ENCODE results near the gene FMN1. TPM values are rescaled to one million over a fixed set of nuclear protein-coding genes. Genes with fewer than 3 reads are reported as not detected.

Gene FMN1
- total and polyA plus RNA-seq, 2 of the 8 experiments (the other 6 are each of a cell fraction or from before 2014, with no cell fraction given), result 0.27 to 3.7 TPM

DNA sequence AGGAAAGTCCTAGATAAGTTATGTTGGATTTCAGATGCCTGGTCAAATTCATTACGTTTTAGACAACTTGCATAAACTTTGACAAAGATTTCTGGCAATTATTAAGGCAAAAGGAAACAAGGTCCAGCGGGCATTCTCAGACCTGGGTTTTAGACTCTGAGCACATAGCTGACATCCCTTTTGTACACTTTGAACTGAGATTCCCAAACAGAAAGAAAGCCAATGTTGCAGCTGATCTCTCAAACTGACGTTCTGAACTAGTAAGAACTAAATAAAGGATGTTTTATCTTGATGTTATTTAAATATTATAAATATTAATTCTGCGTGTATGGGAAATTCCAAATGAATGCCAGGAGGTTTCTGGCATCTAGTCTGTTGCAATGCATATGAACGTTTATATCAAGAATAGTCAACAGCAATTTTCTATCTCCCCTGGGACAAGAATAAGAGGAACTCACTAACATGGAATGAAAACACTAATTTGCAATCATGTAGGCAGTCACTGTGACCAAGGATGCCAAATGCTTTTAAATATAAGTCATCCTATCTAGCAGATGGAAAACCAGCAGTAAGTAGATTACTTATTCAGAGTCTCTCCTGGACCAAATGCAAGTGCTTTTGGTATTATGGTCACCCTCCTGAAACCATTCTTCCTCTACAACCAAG, 274.6 kb downstream of the FMN1 start:
- no peaks in the 10 kb centered on the region for H3K9me3 ChIP-seq (ENCODE audit: insufficient read depth in 2 of 2, low read depth in 1 of 2, low read length in 1 of 2)
- H3K18ac ChIP-seq (ENCODE audit: extremely low read depth, low read length), result no peak overlapping the region
- no peak overlapping the region for H4K5ac ChIP-seq (ENCODE audit: insufficient read length, low read depth, low read length)
- H3K36me3 ChIP-seq (ENCODE audit: control insufficient read depth in 2 of 4, insufficient read depth in 4 of 4, low read length in 3 of 4), result no peaks in the 10 kb centered on the region
- H4K20me1 ChIP-seq (replicated peaks in 1 of 2; ENCODE audit: control insufficient read depth in 1 of 2, insufficient read depth in 2 of 2, low read length in 2 of 2), result no peaks in the 10 kb centered on the region
- no peak overlapping the region for H2AFZ ChIP-seq (ENCODE audit: low read length)
- H3K4me2 ChIP-seq (ENCODE audit: insufficient read depth in 1 of 2, low read depth in 2 of 2, low read length in 2 of 2), result no peak overlapping the region
- H3K9ac ChIP-seq (replicated peaks in 1 of 4; ENCODE audit: extremely low read depth in 1 of 4, low read depth in 3 of 4, low read length in 3 of 4), result no peak overlapping the region
- 95% methylated on average over 5 of the region's 5 CpGs; no CpG with 5 or more reads in 1 of the 2 experiments for WGBS, 2 experiments (ENCODE audit: extremely low coverage in 1 of 2, insufficient coverage in 1 of 2, insufficient read length in 1 of 2, insufficient replicate concordance in 2 of 2, low coverage in 1 of 2, low lambda C conversion rate in 2 of 2, missing lambda C conversion rate in 1 of 2)
- no peak for FAIRE-seq
- no peak overlapping the region for H2BK5ac ChIP-seq (ENCODE audit: low read depth, low read length)
- CTCF ChIA-PET (ENCODE audit: partially characterized antibody), result interaction anchor here (1.2 kb wide), 1 partner anchor 8 kb away, joined by 3 read pairs; no protein-coding TSS in a partner anchor
- H2BK20ac ChIP-seq (ENCODE audit: low read length), result no peak overlapping the region
- DNase-seq (ENCODE audit: low read depth in 1 of 2, low spot score in 2 of 2), result no peak
- no peaks in the 10 kb centered on the region for H3K79me1 ChIP-seq (ENCODE audit: low read depth, low read length)
- POLR2A ChIA-PET (ENCODE audit: partially characterized antibody), result no interaction called here
- peaks cover 0 to 6% (median 4%) of the 10 kb centered on the region in 4 experiments; a peak in 2 of 7 replicates for H3K4me1 ChIP-seq (replicated peaks in 1 of 4; ENCODE audit: control insufficient read depth in 3 of 4, insufficient read depth in 4 of 4, low read length in 3 of 4)
- H3K56ac ChIP-seq (replicated peaks; ENCODE audit: insufficient read length, low read depth, low read length), result no peak overlapping the region
- H4K91ac ChIP-seq (replicated peaks; ENCODE audit: insufficient read length, low read length), result no peak overlapping the region
- no peak overlapping the region for H3K27ac ChIP-seq (ENCODE audit: low read depth, low read length)
- H2BK12ac ChIP-seq (ENCODE audit: low read depth, low read length), result no peak overlapping the region
- H4K8ac ChIP-seq (ENCODE audit: extremely low read depth, insufficient read depth, low read length), result no peak overlapping the region
- no peaks in the 10 kb centered on the region for H3K27me3 ChIP-seq (replicated peaks in 1 of 4; ENCODE audit: control insufficient read depth in 3 of 4, extremely low read depth in 1 of 4, insufficient read depth in 3 of 4, low read length in 3 of 4)
- no peak overlapping the region for H3K14ac ChIP-seq (ENCODE audit: insufficient read length)
- H3K79me2 ChIP-seq (ENCODE audit: control insufficient read depth in 1 of 2, insufficient read depth in 2 of 2, low read length in 2 of 2), result no peaks in the 10 kb centered on the region
- H3K23me2 ChIP-seq (ENCODE audit: low read depth, low read length), result no peaks in the 10 kb centered on the region
- H3K23ac ChIP-seq (ENCODE audit: insufficient read length), result no peak overlapping the region
- H2BK15ac ChIP-seq (ENCODE audit: low read length), result no peak overlapping the region
- no peak overlapping the region for H3K4ac ChIP-seq (replicated peaks; ENCODE audit: insufficient read length, low read depth, low read length)
- no peak overlapping the region for H2BK120ac ChIP-seq (replicated peaks; ENCODE audit: low read depth, low read length)
- TF ChIP-seq SIX5 (IDR thresholded peaks at IDR 0.05; ENCODE audit: low read depth, low read length) (no peak), GTF2F1 (IDR thresholded peaks at IDR 0.05; ENCODE audit: borderline replicate concordance, low read depth, low read length) (no peak), SRF (IDR thresholded peaks at IDR 0.05; ENCODE audit: low read depth, low read length) (no peak), SP2 (IDR thresholded peaks at IDR 0.05; ENCODE audit: low read length) (no peak), GABPA (IDR thresholded peaks at IDR 0.05; ENCODE audit: borderline replicate concordance, insufficient read depth, low read length) (no peak), ZNF274 (IDR thresholded peaks at IDR 0.05; ENCODE audit: borderline replicate concordance, extremely low read depth, low read length) (no peak), KDM4A (IDR thresholded peaks at IDR 0.05; ENCODE audit: low read depth, low read length, severe bottlenecking) (no peak), JUN (IDR thresholded peaks at IDR 0.05; ENCODE audit: low read depth, low read length) (no peak), POLR2AphosphoS5 (IDR thresholded peaks at IDR 0.05; ENCODE audit: low read depth, low read length) (no peak), MAFK (IDR thresholded peaks at IDR 0.05; ENCODE audit: low read depth, low read length) (no peak), TBP (IDR thresholded peaks at IDR 0.05; ENCODE audit: low read depth, low read length) (no peak), TAF1 (IDR thresholded peaks at IDR 0.05; ENCODE audit: low read depth, low read length) (no peak), RBBP5 (IDR thresholded peaks at IDR 0.05; ENCODE audit: borderline replicate concordance, low read depth, low read length) (no peak), EP300 (IDR thresholded peaks at IDR 0.05; ENCODE audit: borderline replicate concordance in 1 of 2, low read depth in 2 of 2, low read length in 2 of 2) (no peak), BACH1 (IDR thresholded peaks at IDR 0.05; ENCODE audit: low read length) (no peak)
- H3K4me3 ChIP-seq (ENCODE audit: extremely low read depth in 1 of 4, insufficient read depth in 2 of 4, low read depth in 3 of 4, low read length in 4 of 4), result no peak overlapping the region
- H2AK5ac ChIP-seq (ENCODE audit: low read depth, low read length), result no peak overlapping the region
